Adrenal gland (tissue), 5 donors: ENCODE results near the gene TMLHE.

Source experiments
- POLR2A ChIP-seq, 2 donors: fragments of 450-650 bp; IDR thresholded peaks; one replicate each; pipeline ENCODE4 v1.6.1; 2017; ENCODE audit warnings: antibody characterized with exemption in 2 of 2, mild to moderate bottlenecking in 2 of 2, moderate library complexity in 1 of 2
- TF ChIP-seq, protein P1 (sequence below), 6 experiments: fragments of 450-650 bp in 4 of 6; fragments of 200-600 bp in 2 of 6; sonication (generic) in 1 of 6; IDR thresholded peaks; 1 replicate in 5 of 6; 2 replicates in 1 of 6; pipeline versions ENCODE4 v1.5.1 to v1.8.0; 2016 to 2021; ENCODE audit warnings: antibody characterized with exemption in 6 of 6, mild to moderate bottlenecking in 2 of 6, moderate library complexity in 1 of 6
- donor health status: DM: no; HTN: no; CAD: no.

DNA sequence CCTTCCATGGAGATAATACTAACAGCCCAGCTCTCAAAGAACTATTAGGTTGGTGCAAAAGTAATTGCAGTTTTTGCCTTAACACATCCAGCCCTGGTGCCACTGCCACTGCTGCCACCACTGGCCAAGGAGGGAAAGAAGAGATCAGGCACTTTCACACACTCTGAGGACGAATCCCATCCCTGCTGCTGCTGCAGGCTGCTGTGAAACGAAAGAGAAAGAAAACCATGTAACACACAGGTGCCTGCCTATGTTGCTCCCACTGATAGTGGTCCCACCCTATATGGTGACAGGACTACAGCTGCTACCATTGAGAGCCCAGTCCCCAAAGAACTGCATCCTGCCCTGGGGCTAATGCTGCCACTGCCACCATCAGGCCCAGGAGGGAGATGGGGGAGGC lies 35.1 kb downstream of the TMLHE start:
- TF ChIP-seq, protein P1, sequence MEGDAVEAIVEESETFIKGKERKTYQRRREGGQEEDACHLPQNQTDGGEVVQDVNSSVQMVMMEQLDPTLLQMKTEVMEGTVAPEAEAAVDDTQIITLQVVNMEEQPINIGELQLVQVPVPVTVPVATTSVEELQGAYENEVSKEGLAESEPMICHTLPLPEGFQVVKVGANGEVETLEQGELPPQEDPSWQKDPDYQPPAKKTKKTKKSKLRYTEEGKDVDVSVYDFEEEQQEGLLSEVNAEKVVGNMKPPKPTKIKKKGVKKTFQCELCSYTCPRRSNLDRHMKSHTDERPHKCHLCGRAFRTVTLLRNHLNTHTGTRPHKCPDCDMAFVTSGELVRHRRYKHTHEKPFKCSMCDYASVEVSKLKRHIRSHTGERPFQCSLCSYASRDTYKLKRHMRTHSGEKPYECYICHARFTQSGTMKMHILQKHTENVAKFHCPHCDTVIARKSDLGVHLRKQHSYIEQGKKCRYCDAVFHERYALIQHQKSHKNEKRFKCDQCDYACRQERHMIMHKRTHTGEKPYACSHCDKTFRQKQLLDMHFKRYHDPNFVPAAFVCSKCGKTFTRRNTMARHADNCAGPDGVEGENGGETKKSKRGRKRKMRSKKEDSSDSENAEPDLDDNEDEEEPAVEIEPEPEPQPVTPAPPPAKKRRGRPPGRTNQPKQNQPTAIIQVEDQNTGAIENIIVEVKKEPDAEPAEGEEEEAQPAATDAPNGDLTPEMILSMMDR (IDR thresholded peaks at IDR 0.05) = no peak
- TF ChIP-seq POLR2A (IDR thresholded peaks at IDR 0.05) = no peak
